Measurements from ENCODE around the gene NCSTN.

GRCh38 chr1:160346463-160346862 lies 3.3 kb downstream of the NCSTN start:
- no peak for TF ChIP-seq ZNF274 (IDR thresholded peaks at IDR 0.05; ENCODE audit: low read depth, low read length)
- TF ChIP-seq SUZ12 (IDR thresholded peaks at IDR 0.05; ENCODE audit: extremely low read depth, insufficient read depth, insufficient read length), result no peak
- no peak for TF ChIP-seq YY1 (IDR thresholded peaks at IDR 0.05; ENCODE audit: insufficient read depth, insufficient read length)
